ENCODE measurements around the gene RASIP1.
"Not testable (repeated sequence)": the region's sequence is repeated elsewhere in the genome, so short reads cannot be mapped to it uniquely, and the experiment has no call there.

RASIP1 gene

DNA sequence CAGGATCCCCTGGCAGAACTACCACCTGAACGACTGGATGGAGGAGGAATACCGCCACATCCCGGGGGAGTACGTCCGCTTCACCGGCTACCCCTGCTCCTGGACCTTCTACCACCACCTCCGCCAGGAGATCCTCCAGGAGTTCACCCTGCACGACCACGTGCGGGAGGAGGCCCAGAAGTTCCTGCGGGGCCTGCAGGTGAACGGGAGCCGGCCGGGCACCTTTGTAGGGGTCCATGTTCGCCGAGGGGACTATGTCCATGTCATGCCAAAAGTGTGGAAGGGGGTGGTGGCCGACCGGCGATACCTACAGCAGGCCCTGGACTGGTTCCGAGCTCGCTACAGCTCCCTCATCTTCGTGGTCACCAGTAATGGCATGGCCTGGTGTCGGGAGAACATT is 37.1 kb downstream of the RASIP1 start:
- no peak for DNase-seq

DNA sequence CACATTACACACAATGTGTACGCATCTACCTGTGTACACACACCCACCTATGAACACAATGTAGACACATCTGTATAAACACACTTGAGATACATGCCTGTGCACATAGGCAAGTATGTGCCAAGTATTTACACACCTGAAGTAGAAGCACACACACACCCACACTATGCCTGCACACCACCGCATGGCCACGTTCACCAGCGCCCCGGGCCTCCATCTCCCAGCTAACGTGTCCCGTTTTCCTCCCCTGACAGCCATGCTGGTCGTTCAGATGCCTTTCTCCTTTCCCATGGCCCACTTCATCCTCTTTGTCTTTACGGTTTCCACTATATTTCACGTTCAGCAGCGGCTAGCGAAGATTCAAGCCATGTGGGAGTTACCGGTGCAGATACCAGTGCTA is 37.7 kb downstream of the RASIP1 start:
- DNase-seq = no peak

DNA sequence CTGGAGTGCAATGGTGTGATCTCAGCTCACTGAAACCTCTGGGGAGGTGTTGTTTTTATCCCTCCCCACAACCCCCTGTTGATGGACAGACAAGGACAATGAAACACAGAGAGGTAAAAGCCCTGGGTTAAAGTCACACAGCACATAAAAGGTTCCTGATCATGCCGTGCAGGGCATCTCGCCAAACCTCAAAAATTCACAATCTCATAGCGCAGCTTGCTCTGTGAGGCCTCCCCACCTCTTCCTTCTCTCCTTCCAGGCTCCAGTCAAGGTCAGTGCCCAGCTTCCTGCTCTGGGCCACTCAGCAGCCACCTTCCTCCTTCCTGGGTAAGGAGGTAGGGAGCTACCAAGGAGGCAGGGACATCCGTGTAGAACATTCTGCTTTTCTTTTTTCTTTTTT is 42.4 kb downstream of the RASIP1 start:
- no peak for DNase-seq

DNA sequence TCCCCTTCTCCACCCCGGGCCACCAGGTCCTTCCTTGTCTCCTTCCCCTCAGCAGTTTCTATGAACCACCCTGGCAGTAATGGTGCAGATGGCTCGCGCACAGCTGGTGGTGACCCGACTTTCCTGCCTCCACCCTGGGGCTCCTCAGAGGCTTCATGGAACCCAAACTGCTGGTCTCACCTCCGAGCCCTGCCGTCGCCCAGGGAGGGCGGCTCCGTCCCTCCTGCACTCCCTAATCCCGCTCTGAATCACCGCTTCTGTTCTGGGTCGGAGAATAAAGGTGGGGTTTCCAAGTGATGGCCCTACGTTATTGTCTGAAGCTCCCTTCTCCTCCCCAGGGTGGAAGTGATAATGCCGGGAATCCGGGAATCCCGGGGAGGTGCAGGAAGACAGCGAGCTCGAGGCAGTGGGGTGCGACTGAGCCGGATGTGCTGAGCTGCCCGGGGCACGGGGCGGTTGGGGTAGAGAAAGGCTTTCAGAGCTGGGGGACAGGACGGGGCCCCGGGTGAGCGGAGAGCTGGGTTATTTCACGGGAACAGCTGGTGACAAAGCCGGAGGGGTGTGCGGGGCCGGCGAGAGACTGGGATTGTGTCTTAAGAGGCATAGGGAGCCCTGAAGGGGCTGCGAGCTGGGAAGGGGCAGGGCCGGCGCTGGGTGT is 43.9 kb downstream of the RASIP1 start:
- DNase-seq = no peak

DNA sequence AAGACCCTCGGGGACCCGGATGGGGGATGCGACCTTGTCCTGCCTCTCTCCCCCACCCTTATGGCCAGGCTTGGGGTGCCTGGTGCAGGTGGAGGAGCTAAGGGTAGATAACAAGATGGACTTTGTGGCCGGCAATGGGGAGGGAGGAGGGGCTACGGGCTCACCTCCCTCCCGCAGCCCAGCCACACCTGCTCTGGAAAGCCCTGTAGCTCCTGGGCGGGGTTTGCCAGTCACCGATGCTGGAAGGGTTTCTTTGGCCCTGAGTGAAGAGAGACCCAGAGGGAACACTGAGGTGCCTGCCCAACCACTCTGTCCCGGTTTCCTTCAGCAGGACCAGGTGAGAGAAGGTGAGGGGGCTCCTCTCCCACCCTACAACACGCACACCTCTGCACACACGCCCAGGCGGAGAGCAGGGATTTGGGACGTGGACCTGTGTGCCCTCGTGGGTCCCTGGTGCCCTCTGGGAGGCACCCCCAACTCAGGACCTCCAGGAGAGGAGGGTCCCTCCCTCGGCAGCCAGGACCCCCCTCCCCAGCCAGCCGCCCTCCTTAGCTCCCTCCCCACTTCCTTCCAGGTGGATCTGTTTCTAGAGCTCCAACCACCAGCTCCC is 44.6 kb downstream of the RASIP1 start, which contains the start of gene FUT2:
TSS of gene FUT2 (plus strand) at position 229 of the 610 bp plus-strand sequence. CDS start 6,986 bp downstream, outside the sequence.
- no peak for DNase-seq

DNA sequence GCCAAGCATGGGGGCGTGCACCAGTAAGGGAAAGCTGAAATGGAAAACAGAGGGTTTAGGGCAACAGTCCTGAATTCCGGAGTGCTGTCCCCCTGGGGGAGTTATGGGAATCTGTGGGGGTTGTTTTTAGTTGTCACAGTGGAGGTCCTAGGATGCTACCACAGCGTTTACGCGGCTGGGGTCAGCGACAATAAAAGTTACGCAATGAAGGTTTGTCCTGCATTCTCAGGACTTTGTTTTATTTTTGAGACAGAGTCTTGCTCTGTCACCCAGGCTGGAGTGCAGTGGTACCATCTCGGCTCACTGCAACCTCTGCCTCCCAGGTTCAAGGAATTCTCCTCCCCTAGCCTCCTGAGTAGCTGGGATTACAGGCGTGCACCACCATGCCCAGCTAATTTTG is 46.8 kb downstream of the RASIP1 start:
- DNase-seq = not testable (repeated sequence)

DNA sequence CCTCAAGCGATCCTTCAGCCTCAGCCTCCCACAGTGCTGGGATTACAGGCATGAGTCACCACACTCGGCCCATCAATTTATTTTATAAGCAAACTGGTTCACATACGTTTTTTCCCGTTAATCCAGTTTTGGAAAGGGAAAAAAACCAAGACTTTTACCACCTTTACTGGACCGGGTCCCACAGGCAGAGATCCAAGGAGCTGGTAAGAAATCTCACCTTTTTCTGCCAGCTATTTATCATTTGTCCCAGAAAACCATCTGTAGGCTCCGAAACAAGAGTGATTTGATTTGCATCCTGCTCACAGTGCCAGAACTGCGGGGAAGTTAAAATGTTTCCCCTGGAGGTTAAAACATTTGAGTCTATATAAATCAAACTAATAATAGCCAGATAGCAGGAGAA is 51.0 kb downstream of the RASIP1 start:
- DNase-seq = no peak

DNA sequence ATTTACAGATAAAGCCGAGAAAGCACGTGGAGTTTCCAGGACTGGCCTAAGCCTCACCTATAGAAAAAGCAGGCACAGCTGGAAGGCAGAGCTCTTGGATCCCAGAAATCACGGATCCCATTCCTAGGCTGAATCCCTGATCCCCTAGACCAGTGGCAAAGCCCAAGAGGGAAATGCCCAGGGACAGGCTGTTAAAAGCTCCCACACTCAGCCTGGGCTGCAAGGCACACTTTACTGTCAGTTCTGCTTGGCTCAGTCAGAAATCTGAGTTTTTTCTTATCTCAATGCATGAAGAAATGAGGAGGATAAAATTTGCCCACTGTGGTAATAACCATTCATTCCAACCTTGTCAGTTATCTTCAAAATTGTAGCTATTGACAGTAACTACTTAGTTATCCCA is 52.6 kb downstream of the RASIP1 start:
- DNase-seq = no peak

DNA sequence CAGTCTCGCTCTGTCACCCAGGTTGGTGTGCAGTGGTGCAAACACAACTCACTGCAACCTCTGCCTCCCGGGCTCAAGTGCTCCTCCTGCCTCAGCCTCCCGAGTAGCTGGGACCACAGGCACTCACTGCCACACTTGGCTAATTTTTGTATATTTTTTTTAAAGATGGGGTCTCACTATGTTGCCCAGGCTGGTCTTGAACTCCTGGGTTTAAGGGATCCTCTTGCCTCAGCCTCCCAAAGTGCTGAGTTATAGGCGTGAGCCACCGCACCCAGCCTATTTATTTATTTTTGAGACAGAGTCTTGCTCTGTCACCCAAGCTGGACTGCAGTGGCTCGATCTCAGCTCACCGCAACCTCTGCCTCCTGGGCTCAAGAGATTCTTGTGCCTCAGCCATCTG is 53.8 kb downstream of the RASIP1 start:
- DNase-seq = not testable (repeated sequence)

DNA sequence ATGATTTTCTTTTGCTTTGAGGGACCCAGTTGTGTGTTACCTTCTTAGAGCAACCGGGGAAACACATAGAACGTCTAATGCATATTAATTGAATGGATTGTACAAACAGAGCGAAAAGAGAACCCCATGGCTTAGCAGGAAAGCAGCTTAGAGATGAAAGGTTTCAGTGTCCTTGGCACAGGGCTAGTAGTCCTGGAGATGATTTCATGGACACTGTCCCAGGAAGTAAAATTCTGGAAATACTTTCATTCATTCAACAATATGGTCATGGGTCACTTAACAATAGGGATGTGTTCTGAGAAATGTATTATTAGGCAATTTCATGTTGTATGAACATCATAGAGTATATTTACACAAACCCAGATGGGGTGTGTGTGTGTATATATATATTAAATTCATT is 54.3 kb downstream of the RASIP1 start:
- DNase-seq = no peak

DNA sequence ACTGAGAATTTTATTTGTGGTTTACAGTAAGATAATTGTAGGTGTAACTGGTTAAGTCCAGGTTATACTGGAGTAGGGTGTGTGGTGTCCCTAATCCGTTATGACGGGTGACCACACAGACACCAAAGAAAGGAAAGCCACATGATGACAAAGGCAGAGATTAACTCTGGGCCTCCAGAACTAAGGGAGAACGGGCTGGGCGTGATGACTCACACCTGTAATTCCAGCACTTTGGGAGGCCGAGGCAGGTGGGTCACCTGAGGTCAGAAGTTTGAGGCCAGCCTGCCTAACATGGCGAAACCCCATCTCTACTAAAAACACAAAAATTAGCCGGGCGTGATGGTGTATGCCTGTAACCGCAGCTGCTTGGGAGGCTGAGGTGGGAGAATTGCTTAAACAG is 54.8 kb downstream of the RASIP1 start:
- no peak for DNase-seq

DNA sequence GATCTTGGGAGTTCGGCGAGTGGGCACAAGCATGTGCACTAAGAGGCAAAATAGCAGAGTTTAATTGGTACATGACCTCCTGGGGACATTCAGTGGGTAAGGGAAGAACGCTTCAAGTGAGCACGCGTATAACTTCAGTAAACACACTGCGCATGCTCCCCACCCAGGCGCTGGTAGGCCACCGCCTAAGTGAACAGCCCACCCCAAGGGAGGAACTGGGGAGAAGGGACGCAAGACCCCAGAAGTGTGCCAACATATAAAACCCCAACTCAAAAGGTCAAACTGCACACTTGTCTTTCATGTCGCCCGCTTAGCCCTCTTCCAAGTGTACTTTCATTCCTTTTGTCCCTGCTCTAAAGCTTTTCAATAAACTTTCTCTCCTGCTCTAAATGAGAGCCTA is 57.1 kb downstream of the RASIP1 start:
- DNase-seq = no peak

DNA sequence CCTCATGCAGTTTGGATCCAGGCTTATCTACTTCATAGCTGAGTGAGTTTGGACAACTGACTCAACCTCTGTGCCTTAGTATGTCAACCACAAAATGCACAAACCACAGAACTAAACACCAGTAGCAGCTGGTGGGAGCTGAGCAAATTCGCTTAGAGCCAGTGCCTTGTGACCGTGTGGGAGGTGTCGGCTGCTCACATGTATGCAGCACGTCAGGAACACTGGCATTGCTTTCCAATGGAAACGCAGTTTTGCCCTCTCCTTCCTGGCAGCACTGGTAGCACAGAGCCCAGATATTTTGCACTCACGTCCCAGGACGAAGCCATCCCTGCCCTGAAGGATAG is 59.3 kb downstream of the RASIP1 start:
- DNase-seq = no peak

DNA sequence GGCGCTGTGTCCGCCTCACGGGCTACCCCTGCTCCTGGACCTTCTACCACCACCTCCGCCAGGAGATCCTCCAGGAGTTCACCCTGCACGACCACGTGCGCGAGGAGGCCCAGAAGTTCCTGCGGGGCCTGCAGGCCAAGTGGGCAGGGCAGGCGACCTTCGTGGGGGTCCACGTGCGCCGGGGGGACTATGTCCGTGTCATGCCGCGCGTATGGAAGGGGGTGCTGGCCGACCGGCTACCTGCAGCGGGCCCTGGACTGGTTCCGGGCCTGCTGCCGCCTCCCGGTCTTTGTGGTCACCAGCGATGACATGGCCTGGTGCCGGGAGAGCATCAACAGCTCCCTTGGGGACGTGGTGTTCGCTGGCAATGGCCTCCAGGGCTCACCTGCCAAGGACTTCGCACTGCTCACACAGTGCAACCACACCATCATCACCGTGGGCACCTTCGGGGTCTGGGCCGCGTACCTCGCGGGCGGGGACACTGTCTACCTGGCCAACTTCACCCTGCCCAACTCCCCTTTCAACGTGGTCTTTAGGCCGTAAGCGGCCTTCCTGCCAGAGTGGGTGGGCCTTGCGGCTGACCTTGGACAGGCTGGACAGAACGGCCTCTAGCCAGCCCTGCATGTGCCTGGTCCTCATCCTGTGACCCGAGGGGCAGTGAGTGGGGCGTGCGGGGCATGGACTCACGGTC is 59.8 kb downstream of the RASIP1 start:
- no peak for DNase-seq

DNA sequence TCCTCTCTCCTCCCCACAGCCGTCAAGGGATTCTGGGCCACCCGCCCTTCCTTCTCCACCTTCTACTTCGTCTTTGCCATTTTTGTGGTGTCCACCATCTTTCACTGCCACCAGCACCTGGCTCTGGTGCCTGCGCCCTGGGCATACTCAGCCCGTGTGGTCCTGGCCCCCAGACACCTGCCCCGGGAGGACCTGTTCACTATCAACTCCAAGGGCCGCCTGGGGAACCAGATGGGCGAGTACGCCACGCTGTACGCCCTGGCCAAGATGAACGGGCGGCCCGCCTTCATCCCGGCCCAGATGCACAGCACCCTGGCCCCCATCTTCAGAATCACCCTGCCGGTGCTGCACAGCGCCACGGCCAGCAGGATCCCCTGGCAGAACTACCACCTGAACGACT is 60.4 kb downstream of the RASIP1 start:
- DNase-seq = not testable (repeated sequence)

DNA sequence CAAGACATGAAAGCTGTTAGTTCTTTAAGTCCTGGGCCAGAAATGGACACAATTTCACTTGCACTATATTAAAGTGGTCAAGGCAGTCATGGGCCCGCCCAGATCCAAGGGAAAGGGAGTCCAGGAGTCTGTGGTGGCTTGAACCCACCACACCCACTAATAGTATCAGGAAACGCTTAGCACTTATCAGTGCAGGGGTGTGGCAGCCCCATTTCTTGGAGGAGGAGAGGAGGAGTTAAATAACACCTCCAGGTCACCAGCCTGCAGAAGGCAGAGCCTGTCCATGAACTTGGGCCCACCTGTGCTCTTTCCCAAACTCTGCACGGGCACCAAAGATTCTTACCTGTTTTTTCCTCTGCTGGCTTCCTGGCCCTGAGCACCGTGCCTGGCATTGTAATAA is 62.2 kb downstream of the RASIP1 start:
- DNase-seq = no peak

DNA sequence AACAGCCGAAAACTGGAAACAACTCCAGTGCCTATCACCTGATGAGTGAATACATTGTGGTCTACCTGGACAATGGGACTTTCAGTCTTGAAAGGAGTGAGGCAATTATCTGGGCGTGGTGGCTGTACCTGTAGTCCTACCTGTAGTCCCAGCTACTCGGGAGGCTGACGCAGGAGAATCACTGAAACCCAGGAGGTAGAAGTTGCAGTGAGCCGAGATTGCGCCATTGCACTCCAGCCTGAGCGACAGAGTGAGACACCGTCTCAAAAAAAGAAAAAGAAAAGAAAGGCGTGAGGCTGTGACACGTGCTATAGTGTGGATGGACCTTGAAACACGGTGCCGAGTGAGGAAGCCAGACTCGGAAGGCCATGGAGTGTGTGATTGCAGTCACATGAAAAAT is 63.5 kb downstream of the RASIP1 start:
- DNase-seq = no peak

DNA sequence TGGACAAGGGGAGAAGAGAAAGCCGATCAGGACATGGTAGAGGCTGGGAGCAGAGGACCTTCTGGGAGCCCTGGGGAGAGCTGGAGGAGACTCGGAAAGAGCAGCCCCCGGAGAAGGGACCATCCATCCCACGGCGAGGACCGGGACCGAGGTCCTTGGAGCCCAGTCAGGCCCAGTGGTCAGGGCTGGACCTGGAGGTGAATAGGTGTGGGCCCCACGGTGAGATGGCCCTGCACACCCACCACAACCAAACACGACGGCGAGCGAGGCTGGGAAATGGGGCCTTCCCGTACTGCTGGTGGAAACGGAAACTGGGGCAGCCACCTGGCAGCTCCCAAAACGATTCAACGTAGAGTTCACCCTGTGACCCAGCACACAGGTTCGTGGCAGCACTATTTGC is 63.9 kb downstream of the RASIP1 start:
- no peak for DNase-seq

DNA sequence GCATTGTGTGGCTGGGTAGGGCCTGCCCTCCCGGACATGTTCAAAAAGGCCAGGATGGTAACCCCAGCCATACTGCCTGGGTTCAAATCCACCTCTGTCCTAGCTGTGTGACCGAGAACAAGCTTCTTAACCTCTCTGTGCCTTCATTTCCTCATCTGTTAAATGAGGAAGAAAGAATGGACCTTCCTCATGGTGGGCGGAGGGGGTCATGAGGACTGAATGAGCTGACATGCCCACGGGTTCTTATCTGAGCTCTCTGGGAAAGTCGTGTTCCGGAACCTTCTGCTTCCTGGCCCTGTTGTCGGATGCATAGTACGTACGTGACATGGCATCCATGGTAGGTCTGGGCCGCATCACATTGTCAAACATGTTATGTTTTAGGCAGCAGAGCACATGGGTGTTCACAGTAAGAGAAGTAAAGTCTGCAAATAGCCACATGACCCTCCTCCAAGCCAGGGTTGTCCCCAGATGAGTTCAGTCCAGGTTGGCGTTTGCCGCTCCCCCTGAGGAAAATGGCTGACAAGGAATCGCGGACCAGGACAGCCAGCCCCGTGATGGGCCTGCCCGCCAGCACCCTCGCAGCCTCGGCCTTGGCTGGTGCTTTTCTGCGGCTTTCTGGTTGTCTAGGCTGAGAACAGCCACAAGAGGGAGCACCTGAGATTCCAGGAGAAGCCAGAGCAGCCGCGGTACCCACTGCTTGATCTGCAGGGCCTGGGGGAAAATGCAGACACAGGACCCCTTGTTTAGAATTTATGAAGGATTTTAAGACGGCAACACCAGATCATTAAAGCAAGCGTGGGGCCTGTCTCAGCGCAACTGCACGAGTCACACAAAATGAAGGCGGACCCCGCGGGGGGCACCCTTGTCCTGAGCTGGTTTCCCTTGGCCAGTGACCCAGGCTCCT is 65.2 kb downstream of the RASIP1 start:
- DNase-seq = peak; percentile 75

DNA sequence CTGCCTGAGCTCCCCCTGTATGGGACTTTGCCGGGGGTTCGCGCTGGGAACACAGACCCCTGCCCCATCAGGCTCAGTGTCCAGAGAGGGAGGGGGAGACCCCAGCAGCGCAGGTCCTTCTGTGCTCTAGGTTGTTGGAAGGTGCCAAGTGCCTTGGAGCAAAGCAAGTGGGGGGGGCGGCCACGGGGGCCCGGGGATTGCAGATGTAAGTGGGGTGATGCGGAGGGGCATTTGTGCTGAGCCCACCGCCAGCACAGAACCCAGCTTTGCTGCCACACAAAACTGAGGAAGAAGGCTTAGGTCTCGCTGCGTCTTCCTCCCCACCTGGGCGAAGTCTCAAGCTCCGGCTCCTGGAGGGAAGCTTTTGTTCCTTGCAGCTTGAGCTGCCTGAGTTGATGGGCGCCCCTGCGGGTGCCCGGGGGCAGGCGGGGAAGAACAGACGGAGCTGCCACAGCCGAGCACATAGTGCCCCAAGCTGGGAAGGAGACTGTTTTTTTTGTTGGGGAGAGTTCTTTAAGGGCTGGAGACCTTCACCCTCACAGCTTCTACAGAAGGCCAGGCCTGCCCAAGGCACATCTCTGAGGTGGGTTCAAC is 66.1 kb downstream of the RASIP1 start:
- DNase-seq = no peak

DNA sequence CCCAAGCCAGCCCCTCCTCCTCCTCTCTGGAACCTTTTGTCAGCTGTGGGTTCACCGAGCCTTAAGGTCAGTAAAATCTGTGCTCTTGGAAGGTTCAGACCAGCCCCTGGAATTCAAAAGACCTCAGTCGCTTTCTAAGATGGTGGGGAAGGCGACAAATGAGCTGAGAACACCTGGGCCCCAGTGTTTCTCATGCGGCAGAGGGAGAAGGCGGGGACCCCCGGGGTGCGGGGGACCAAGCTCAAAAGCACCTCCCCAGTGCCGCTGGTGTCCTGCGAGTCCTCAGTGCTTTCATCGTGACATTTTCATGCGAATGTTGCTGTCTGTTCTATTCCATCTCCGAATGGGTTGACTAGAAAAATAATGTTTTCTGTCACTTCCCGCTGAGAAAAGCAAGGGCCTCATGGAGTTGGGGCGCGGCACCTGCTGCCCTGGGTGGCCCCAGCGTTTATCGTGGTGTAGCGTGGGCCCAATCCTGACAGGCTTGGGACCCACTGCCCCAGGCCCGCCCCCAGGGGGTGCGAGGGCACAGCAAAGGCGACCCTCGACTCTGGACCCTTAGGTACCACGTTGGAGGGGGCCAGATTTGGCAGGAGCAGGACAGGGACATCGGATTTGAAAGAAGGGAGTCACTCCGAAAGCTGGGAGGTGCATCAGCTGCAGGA is 66.8 kb downstream of the RASIP1 start:
- DNase-seq = no peak

DNA sequence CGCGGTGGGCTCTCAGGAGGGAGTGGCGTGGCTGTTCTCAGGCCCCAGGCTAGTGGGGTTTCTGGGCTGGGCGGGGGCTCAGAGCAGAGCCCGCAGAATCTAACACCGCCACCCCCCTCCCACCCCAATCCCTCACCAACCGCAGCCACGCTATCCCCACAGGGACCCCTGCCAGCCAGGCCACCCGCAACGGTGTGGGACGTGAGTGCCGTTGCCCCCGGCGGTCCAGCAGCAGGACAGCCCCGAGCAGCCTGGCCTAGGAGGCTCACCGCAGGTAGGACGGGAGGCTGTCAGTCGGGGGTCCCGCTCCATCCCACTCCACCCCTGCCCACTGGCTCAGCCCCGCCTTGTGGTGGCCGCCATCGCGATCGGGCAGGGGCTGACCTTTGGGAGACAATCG is 67.4 kb downstream of the RASIP1 start, which contains the start of gene NTN5:
TSS of gene NTN5 (minus strand) at position 24 of the 400 bp plus-strand sequence. CDS start 2,031 bp downstream, outside the sequence.
- no peak for DNase-seq
